Measurements from ENCODE around the gene ADAMTS2.

The ADAMTS2 gene

DNA sequence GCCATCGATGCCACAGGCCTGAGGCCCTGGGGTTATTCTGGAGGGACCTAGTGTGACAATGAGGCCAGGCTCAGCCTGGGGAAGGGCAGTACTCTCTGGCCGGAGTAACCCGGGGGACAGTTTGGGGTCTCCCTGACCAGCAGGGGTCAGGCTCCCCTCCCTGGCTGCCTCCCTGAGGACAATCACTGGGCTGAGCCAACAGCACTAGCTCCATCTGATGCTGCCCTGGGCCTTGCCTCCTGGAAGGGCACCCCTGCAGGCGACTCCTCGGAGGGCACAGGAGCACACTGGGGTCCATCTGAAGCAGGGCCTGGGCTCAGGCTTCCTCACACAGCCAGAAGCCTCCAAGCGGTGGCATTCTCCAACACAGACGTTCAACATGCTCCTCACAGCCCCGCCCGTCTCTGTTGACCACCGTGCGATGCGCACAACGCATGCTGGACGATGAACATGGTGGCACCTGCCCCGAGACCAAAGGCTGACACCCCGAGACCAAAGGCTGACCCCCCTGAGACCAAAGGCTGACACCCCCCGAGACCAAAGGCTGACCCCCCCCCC lies 68.3 kb downstream of the ADAMTS2 start:
- no peak for FAIRE-seq
- no peak for DNase-seq (ENCODE audit: insufficient read length, low spot score)
- TF ChIP-seq, protein P1, sequence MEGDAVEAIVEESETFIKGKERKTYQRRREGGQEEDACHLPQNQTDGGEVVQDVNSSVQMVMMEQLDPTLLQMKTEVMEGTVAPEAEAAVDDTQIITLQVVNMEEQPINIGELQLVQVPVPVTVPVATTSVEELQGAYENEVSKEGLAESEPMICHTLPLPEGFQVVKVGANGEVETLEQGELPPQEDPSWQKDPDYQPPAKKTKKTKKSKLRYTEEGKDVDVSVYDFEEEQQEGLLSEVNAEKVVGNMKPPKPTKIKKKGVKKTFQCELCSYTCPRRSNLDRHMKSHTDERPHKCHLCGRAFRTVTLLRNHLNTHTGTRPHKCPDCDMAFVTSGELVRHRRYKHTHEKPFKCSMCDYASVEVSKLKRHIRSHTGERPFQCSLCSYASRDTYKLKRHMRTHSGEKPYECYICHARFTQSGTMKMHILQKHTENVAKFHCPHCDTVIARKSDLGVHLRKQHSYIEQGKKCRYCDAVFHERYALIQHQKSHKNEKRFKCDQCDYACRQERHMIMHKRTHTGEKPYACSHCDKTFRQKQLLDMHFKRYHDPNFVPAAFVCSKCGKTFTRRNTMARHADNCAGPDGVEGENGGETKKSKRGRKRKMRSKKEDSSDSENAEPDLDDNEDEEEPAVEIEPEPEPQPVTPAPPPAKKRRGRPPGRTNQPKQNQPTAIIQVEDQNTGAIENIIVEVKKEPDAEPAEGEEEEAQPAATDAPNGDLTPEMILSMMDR (IDR thresholded peaks at IDR 0.05; ENCODE audit: insufficient read depth, missing control alignments): no peak

- TF ChIP-seq, protein P1 (IDR thresholded peaks at IDR 0.05; ENCODE audit: insufficient read depth, missing control alignments): no peak
- no peak for DNase-seq (ENCODE audit: insufficient read length, low spot score)
- FAIRE-seq: no peak
These were observed 69.1 kb downstream of the ADAMTS2 start for GRCh38 chr5:179275941-179276837.

DNA sequence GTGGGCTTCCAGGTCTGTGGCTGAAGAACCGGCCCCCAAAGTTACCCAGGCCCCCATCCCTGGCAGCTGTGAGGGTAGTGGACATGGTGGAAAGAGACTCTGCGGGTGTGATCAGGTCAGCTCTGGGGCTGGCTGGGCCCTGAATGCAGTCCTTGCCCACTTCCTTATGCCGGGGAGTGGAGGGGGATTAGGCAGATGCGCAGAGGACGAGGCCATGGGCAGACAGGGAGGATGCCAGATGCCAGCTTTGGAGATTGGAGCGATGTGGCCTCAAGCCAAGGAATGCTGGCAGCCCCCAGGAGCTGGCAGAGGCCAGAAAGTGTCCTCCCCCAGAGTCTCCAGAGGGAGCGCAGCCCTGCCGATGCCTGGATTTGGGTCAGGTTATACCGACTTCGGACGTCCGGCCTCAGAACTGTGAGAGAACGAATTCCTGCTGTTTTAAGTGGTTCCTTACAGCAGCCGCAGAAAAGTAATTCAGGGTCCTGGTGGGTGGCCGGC lies 69.8 kb downstream of the ADAMTS2 start:
- no peak for DNase-seq (ENCODE audit: insufficient read length, low spot score)
- no peak for FAIRE-seq
- TF ChIP-seq, protein P1 (IDR thresholded peaks at IDR 0.05; ENCODE audit: insufficient read depth, missing control alignments): no peak

- DNase-seq (ENCODE audit: insufficient read length, low spot score) (no peak), FAIRE-seq (no peak)
- TF ChIP-seq, protein P1 (IDR thresholded peaks at IDR 0.05; ENCODE audit: insufficient read depth, missing control alignments): no peak
These were observed 70.6 kb downstream of the ADAMTS2 start for GRCh38 chr5:179274321-179275315.

GRCh38 chr5:179273441-179274145 lies 71.7 kb downstream of the ADAMTS2 start:
- no peak for FAIRE-seq
- TF ChIP-seq, protein P1 (IDR thresholded peaks at IDR 0.05; ENCODE audit: insufficient read depth, missing control alignments): no peak
- no peak for DNase-seq (ENCODE audit: insufficient read length, low spot score)

- TF ChIP-seq, protein P1 (IDR thresholded peaks at IDR 0.05; ENCODE audit: insufficient read depth, missing control alignments): no peak
- FAIRE-seq (no peak), DNase-seq (ENCODE audit: insufficient read length, low spot score) (no peak)
These were observed 72.2 kb downstream of the ADAMTS2 start for GRCh38 chr5:179273073-179273435.
